GM12873 (cell line): ENCODE measurements around the gene KBTBD2.

Experiments
- TF ChIP-seq, protein P1 (sequence below): IDR thresholded peaks from 2 replicates; pipeline ENCODE4 v1.5.1; 2012; ENCODE audit warnings: low read depth, mild to moderate bottlenecking, moderate library complexity, low read length, control low read depth; ENCODE audit not compliant: insufficient read depth; ENCODE audit errors: missing control alignments

The KBTBD2 gene

DNA sequence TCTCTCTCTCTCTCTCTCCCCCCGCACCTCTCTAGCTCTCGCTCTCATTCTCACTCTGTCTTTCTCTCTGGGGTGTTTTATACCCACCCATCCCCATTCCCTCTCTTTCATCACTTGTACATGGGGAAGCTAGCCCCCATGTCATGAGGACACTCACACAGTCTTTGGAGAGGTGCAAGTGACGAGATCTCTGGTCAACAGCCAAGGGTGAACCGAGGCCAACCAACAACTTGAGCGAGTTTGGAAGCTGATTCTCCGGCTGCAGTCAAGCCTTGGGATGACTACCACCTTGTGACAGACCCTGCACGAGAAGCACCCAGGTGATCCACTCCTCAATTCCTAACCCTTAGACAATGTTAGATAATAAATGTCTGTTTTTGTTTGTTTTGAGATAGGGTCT lies 10.1 kb upstream of the KBTBD2 start:
- TF ChIP-seq, protein P1, sequence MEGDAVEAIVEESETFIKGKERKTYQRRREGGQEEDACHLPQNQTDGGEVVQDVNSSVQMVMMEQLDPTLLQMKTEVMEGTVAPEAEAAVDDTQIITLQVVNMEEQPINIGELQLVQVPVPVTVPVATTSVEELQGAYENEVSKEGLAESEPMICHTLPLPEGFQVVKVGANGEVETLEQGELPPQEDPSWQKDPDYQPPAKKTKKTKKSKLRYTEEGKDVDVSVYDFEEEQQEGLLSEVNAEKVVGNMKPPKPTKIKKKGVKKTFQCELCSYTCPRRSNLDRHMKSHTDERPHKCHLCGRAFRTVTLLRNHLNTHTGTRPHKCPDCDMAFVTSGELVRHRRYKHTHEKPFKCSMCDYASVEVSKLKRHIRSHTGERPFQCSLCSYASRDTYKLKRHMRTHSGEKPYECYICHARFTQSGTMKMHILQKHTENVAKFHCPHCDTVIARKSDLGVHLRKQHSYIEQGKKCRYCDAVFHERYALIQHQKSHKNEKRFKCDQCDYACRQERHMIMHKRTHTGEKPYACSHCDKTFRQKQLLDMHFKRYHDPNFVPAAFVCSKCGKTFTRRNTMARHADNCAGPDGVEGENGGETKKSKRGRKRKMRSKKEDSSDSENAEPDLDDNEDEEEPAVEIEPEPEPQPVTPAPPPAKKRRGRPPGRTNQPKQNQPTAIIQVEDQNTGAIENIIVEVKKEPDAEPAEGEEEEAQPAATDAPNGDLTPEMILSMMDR: no peak

DNA sequence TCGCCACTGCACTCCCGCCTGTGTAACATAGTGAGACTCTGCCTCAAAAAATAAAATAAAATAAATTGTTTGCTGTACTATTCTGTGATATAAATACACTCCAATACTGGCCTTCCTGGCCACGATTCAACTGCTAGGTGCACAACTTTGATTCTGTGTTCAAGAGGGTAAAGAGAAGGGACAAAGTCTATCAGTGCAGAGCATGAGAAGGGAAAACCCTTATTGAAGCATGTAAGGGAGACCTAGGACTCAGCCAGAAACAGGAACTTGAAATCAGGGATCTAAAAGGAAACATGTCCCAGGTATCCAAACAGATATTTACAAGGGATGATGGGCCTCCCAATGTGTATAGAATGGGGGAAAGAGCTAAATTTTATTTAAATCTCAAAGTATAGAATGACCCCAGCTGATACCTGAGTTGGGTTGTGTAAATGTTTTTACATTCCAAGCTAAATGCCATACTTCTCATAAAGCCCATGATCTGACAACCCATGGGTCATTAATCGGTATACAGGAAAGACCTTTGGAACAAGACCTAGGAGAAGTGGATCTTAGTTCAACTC lies 9.0 kb upstream of the KBTBD2 start:
- TF ChIP-seq, protein P1: no peak

DNA sequence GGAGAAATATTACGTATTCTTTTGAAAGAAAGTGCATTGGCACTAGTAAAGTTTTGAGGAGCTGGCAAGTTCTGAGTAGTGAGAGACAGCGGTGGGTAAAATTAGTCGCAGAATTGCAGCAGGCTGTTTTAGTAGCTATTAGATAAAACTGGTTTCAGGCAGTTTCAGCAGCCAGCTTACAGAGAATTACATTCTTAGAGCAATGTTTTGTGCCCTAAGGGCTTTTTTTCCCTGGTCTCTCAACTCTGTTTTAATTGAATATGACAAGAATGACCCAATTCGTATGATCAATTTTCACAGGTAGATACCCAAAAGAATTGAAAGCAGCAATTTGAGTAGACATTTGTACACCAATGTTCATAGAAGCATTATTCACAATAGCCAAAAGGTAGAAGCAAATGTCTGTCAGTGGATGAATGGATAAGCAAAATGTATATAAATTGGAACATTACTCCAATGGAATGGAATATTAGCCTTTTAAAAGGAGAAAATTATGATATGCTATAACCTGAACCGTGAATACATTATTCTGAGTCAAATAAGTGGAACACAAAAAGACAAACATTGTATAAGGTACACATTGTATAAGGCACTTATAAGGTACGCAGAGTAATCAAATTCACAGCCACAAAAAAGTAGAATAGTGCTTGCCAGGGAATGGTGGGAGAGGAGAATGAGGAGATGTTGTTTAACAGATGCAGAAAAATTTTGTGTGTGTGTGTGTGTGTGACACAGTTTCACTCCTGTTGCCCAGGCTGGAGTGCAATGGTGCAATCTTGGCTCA lies 5.2 kb upstream of the KBTBD2 start:
- TF ChIP-seq, protein P1: no peak

DNA sequence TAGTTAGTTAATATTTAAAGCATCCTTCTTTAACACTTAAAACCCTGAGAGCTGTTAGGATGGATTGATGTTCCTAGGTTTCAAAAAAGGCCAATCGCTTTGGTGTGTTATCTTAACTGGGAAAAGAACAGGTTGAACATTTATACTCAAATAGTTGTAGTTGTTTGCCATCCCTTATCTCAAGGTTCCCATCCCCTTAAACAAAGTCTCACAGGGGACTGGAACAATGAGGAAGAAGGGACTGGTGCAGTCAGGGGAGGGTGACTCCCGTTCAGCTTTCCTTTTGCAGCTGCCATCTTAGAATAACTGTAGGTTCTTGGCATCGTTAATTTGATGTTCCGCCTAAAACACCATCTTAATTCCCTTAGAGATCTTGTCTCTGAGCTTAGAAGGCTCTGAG lies 2.6 kb upstream of the KBTBD2 start:
- TF ChIP-seq, protein P1: no peak

DNA sequence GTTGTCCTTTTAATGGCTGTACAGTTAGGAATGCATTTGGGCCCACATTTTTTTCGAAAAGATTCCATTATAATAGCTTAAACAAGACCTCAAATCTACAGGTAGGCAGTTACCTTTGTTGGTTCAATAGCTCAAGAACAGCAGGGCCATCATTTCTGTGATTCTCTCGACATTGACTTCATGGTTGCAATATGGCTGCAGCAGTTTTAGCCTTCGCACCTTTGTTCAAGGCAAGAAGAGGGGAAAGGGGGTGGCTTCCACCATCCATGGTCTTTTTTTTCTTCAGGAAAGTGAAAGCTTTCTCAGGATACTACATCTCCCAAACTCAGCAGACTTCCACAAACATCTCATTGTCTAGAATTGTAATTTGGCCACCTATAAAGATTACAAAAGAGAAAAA lies 2.2 kb upstream of the KBTBD2 start:
- TF ChIP-seq, protein P1: no peak

DNA sequence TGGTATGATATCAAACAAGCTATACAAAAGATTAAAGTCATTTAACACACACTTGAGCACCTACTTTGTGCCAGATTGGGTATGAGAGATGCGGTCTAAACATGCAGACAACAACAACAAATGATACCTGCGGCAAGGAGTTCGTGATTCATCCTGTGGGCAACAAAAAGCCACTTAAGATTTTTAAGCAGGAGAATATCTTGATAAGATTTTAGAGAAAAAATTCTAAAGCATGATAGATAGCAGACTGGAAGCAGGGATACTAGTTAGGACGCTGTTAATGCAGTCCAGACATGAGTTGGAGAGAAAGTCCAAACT lies 1.6 kb upstream of the KBTBD2 start:
- TF ChIP-seq, protein P1: no peak

DNA sequence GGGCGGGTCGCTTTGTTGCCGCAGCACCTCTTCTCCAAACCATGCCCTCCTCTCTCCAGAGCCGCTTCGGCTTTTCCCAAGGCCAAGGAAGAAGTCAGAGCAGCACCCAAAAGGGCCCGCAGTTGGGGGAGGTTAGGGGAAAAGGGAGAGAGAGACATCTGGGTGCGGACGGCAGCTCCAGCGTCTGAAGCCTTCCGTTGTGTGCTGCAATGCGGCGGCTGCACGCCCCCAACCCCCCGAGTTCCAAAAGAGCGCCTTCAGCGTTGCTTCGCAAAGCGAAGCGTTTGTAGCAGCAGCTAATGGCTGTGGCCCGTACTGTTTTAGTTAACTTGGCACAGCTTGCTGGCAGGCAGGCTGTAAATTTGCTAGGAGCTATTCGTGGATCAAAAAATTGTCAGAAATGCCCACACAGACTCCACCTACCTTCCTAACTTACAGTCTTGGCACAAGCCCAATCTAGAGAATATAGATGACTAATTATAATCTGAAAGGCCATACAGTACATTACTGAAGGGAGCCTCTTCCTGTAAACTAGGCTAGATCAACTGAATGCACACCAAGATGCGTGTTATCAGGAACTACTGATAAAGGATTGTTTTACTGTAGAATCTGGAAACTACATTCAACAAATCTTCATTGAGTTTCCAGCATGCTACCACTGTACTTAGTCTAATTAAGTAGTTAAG lies 1.1 kb upstream of the KBTBD2 start:
- TF ChIP-seq, protein P1: no peak
